Smooth muscle cell (in vitro differentiated cells): ENCODE data around the gene DSTN. TPM values are rescaled to one million over a fixed set of nuclear protein-coding genes. Genes with fewer than 3 reads are reported as not detected.

ENCODE experiments used
- DNase-seq: peaks from one replicate; lab custom pipeline; 2025; ENCODE audit not compliant: unreplicated experiment; lab: John Stamatoyannopoulos, UW
- H2AFZ ChIP-seq: fragments of 200-600 bp; sonication (generic); 2 replicates; pipeline ENCODE4 v1.6.0; 2016; ENCODE audit warnings: antibody characterized with exemption, low read depth, mild to moderate bottlenecking
- H3F3A ChIP-seq: fragments of 200-600 bp; sonication (generic); 2 replicates; pipeline ENCODE4 v1.6.0; 2017; ENCODE audit warnings: antibody characterized with exemption, low read depth
- H3K27ac ChIP-seq: fragments of 200-600 bp; sonication (generic); 2 replicates; pipeline ENCODE4 v1.5.1; 2016; ENCODE audit warnings: low read depth, mild to moderate bottlenecking
- H3K27me3 ChIP-seq: fragments of 200-600 bp; sonication (generic); 2 replicates; pipeline ENCODE4 v1.6.1; 2016; ENCODE audit warnings: low read depth, mild to moderate bottlenecking
- H3K36me3 ChIP-seq: fragments of 200-600 bp; sonication (generic); 2 replicates; pipeline ENCODE4 v1.5.1; 2016; ENCODE audit warnings: low read depth
- H3K4me1 ChIP-seq: fragments of 200-600 bp; sonication (generic); 2 replicates; pipeline ENCODE4 v1.5.1; 2016; ENCODE audit warnings: low read depth
- H3K4me2 ChIP-seq: fragments of 200-600 bp; sonication (generic); 2 replicates; pipeline ENCODE4 v1.6.0; 2016; ENCODE audit warnings: mild to moderate bottlenecking
- H3K4me3 ChIP-seq: fragments of 200-600 bp; sonication (generic); 2 replicates; pipeline ENCODE4 v1.5.1; 2016; ENCODE audit warnings: mild to moderate bottlenecking
- H3K79me2 ChIP-seq: fragments of 200-600 bp; sonication (generic); 2 replicates; pipeline ENCODE4 v1.6.0; 2016; ENCODE audit warnings: low read depth, mild to moderate bottlenecking
- H3K9ac ChIP-seq: fragments of 200-600 bp; sonication (generic); 2 replicates; pipeline ENCODE4 v1.6.0; 2016; ENCODE audit warnings: low read depth
- H3K9me3 ChIP-seq: fragments of 200-600 bp; sonication (generic); replicated peaks from 2 replicates; pipeline ENCODE4 v1.5.1; 2016; ENCODE audit warnings: low read depth
- H4K20me1 ChIP-seq: fragments of 200-600 bp; sonication (generic); 2 replicates; pipeline ENCODE4 v1.6.0; 2016; ENCODE audit warnings: low read depth
- WGBS: methylation state at CpG from one replicate; pipeline ENCODE4 v1.1.7; 2016; ENCODE audit warnings: low lambda C conversion rate; 5-methylcytosine and 5-hydroxymethylcytosine counted together
- polyA plus RNA-seq: library from polyadenylated mRNA; unstranded; fragments of >200 nt; fragmentation: Nextera tagmentation; extraction: Ambion mirVana; gene quantifications from 2 replicates; pipeline ENCODE4 v1.2.1, GENCODE V29; 2016
- total RNA-seq: library from RNA; depleted of rRNA; stranded (reverse); fragments of >200 nt; gene quantifications from 2 replicates; pipeline ENCODE4 v1.2.3, GENCODE V29; 2014
- TF ChIP-seq, protein P1 (sequence below): fragments of 200-600 bp; sonication (generic); IDR thresholded peaks from 2 replicates; pipeline ENCODE4 v1.5.1; 2017; ENCODE audit warnings: borderline replicate concordance, mild to moderate bottlenecking, antibody characterized with exemption; ENCODE audit not compliant: insufficient read depth, poor library complexity, severe bottlenecking

Gene DSTN
- total and polyA plus RNA-seq, 2 experiments from 2014 or later, result 486 to 534 TPM

- peaks cover 13% of the 10 kb centered on the region for H3K36me3 ChIP-seq
- H4K20me1 ChIP-seq, result peaks cover 100% of the 10 kb centered on the region
- WGBS, result 97% methylated on average over 4 of the region's 4 CpGs
- peak overlapping the region; percentile 38 for H3K27ac ChIP-seq
- DNase-seq, result no peak
- H3K9ac ChIP-seq, result no peak overlapping the region
- H3F3A ChIP-seq, result peaks cover 22% of the 10 kb centered on the region
- peaks cover 97% of the 10 kb centered on the region for H3K79me2 ChIP-seq
- H2AFZ ChIP-seq, result no peak overlapping the region
- H3K27me3 ChIP-seq, result no peaks in the 10 kb centered on the region
- no peak overlapping the region for H3K4me3 ChIP-seq
- TF ChIP-seq, protein P1, sequence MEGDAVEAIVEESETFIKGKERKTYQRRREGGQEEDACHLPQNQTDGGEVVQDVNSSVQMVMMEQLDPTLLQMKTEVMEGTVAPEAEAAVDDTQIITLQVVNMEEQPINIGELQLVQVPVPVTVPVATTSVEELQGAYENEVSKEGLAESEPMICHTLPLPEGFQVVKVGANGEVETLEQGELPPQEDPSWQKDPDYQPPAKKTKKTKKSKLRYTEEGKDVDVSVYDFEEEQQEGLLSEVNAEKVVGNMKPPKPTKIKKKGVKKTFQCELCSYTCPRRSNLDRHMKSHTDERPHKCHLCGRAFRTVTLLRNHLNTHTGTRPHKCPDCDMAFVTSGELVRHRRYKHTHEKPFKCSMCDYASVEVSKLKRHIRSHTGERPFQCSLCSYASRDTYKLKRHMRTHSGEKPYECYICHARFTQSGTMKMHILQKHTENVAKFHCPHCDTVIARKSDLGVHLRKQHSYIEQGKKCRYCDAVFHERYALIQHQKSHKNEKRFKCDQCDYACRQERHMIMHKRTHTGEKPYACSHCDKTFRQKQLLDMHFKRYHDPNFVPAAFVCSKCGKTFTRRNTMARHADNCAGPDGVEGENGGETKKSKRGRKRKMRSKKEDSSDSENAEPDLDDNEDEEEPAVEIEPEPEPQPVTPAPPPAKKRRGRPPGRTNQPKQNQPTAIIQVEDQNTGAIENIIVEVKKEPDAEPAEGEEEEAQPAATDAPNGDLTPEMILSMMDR, result no peak
- peaks cover 6% of the 10 kb centered on the region for H3K4me1 ChIP-seq
- H3K4me2 ChIP-seq, result no peak overlapping the region
- no peaks in the 10 kb centered on the region for H3K9me3 ChIP-seq
Measured at GRCh38 chr20:17602493-17602892, 32.6 kb downstream of the DSTN start.

- H3K79me2 ChIP-seq, result peaks cover 71% of the 10 kb centered on the region
- DNase-seq, result no peak
- H3K4me1 ChIP-seq, result peaks cover 6% of the 10 kb centered on the region
- H4K20me1 ChIP-seq, result peaks cover 99% of the 10 kb centered on the region
- H3K27ac ChIP-seq, result peak overlapping the region; percentile 10
- H3K9ac ChIP-seq, result no peak overlapping the region
- no peaks in the 10 kb centered on the region for H3K27me3 ChIP-seq
- WGBS, result 92% methylated on average over 5 of the region's 5 CpGs
- H3K4me2 ChIP-seq, result no peak overlapping the region
- H2AFZ ChIP-seq, result no peak overlapping the region
- no peaks in the 10 kb centered on the region for H3K9me3 ChIP-seq
- peaks cover 19% of the 10 kb centered on the region for H3K36me3 ChIP-seq
- TF ChIP-seq, protein P1, result no peak
- H3F3A ChIP-seq, result peaks cover 45% of the 10 kb centered on the region
- H3K4me3 ChIP-seq, result no peak overlapping the region
Measured at GRCh38 chr20:17605131-17605660, 35.3 kb downstream of the DSTN start.

- Histone ChIP-seq H3K79me2 (peaks cover 63% of the 10 kb centered on the region), H3K4me2 (no peak overlapping the region), H3K36me3 (peaks cover 19% of the 10 kb centered on the region), H3K4me3 (no peak overlapping the region), H3K4me1 (peaks cover 6% of the 10 kb centered on the region), H3K9ac (no peak overlapping the region), H3K27ac (peak overlapping the region; percentile 58), H3K27me3 (no peaks in the 10 kb centered on the region), H2AFZ (no peak overlapping the region), H3F3A (peaks cover 51% of the 10 kb centered on the region), H4K20me1 (peaks cover 99% of the 10 kb centered on the region), H3K9me3 (no peaks in the 10 kb centered on the region)
- WGBS, result 90% methylated on average over 2 of the region's 2 CpGs
- TF ChIP-seq, protein P1, result no peak
- DNase-seq, result no peak
Measured at GRCh38 chr20:17606001-17606400, 36.1 kb downstream of the DSTN start.

DNA sequence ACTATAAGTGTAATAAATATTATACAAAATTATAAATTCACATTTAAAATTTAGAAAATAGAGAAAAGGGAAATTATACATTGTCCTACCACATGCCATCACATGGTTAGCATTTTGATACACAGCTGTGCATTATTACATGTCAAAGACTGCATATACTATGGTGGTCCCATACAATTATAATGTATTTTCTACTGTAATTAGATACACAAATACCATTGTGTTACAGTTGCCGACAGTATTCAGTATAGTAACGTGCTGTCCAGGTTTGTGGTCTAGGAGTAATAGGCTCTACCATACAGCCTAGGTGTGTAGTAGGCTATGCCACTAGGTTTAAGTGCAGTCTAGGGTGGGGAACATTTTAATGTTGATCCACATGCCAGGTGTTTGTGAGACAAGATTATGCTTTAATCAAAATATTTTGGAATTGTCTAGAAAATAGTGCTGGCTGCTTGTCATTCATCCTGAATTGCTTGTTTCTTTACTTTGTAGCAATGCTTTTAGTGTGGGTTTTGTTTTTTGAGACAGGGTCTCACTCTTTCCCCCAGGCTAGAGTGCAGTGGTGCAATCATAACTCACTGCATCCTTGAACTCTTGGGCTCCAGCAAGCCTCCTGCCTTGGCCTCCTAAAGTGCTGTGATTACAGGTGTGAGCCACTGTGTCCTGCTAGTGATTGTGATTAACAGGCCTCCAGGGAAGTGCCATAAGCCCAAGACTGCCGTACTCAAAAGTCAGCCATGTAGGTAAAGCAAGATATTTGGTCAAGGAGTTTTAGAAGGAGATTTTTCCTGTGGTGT, 39.0 kb downstream of the DSTN start:
- DNase-seq, result no peak
- Histone ChIP-seq H3K4me3 (no peak overlapping the region), H3K79me2 (peaks cover 34% of the 10 kb centered on the region), H3K9me3 (no peaks in the 10 kb centered on the region), H2AFZ (no peak overlapping the region), H3K36me3 (peaks cover 19% of the 10 kb centered on the region), H3K4me2 (no peak overlapping the region), H3F3A (peaks cover 48% of the 10 kb centered on the region), H3K27ac (peak overlapping the region; percentile 17), H3K9ac (no peak overlapping the region), H3K4me1 (no peaks in the 10 kb centered on the region), H3K27me3 (no peaks in the 10 kb centered on the region), H4K20me1 (peaks cover 99% of the 10 kb centered on the region)
- TF ChIP-seq, protein P1, result no peak
- WGBS, result 95% methylated on average over 3 of the region's 3 CpGs
